GM12864 (cell line): ENCODE data around the gene ZDHHC21.

Source experiments
- DNase-seq: peaks from one replicate; pipeline ENCODE4 v3.0.0-alpha.2; 2011; ENCODE audit warnings: low read depth
- H3K4me3 ChIP-seq: 2 replicates; pipeline ENCODE4 v1.5.1; 2011; ENCODE audit warnings: mild to moderate bottlenecking, low read depth, low read length, control low read depth
- TF ChIP-seq, protein P1 (sequence below): IDR thresholded peaks from 2 replicates; pipeline ENCODE4 v1.5.1; 2011; ENCODE audit warnings: low read depth, mild to moderate bottlenecking, moderate library complexity, low read length, control low read depth, inconsistent platforms; ENCODE audit errors: missing control alignments

The ZDHHC21 gene

GRCh38 chr9:14561929-14562405, 131.3 kb downstream of the ZDHHC21 start:
- H3K4me3 ChIP-seq, result no peak overlapping the region
- DNase-seq, result no peak
- TF ChIP-seq, protein P1, sequence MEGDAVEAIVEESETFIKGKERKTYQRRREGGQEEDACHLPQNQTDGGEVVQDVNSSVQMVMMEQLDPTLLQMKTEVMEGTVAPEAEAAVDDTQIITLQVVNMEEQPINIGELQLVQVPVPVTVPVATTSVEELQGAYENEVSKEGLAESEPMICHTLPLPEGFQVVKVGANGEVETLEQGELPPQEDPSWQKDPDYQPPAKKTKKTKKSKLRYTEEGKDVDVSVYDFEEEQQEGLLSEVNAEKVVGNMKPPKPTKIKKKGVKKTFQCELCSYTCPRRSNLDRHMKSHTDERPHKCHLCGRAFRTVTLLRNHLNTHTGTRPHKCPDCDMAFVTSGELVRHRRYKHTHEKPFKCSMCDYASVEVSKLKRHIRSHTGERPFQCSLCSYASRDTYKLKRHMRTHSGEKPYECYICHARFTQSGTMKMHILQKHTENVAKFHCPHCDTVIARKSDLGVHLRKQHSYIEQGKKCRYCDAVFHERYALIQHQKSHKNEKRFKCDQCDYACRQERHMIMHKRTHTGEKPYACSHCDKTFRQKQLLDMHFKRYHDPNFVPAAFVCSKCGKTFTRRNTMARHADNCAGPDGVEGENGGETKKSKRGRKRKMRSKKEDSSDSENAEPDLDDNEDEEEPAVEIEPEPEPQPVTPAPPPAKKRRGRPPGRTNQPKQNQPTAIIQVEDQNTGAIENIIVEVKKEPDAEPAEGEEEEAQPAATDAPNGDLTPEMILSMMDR, result no peak
